T-helper 1 cell treated with Interleukin-12 subunit alpha and Interleukin-12 subunit beta and Interleukin-4 antibody, amounts not matched to agents 30 ng/mL and 1 ng/mL, for 36 hours (primary cell): ENCODE data around the gene RASL10B. TPM values are rescaled to one million over a fixed set of nuclear protein-coding genes. Genes with fewer than 3 reads are reported as not detected.
"Not testable (repeated sequence)": the region's sequence is repeated elsewhere in the genome, so short reads cannot be mapped to it uniquely, and the experiment has no call there.

ENCODE experiments used
- intact Hi-C: fragments of 100-400 bp; cut with micrococcal nuclease; formaldehyde crosslinking; loops from one replicate; pipeline ENCODE4 v1.15.1; 2024
- total RNA-seq: library from RNA; stranded (reverse); gene quantifications from 2 replicates; pipeline ENCODE4 v1.2.3, GENCODE V29; 2022

RASL10B gene
- total RNA-seq, 1 donor from 2014 or later: 0.29 TPM

DNA sequence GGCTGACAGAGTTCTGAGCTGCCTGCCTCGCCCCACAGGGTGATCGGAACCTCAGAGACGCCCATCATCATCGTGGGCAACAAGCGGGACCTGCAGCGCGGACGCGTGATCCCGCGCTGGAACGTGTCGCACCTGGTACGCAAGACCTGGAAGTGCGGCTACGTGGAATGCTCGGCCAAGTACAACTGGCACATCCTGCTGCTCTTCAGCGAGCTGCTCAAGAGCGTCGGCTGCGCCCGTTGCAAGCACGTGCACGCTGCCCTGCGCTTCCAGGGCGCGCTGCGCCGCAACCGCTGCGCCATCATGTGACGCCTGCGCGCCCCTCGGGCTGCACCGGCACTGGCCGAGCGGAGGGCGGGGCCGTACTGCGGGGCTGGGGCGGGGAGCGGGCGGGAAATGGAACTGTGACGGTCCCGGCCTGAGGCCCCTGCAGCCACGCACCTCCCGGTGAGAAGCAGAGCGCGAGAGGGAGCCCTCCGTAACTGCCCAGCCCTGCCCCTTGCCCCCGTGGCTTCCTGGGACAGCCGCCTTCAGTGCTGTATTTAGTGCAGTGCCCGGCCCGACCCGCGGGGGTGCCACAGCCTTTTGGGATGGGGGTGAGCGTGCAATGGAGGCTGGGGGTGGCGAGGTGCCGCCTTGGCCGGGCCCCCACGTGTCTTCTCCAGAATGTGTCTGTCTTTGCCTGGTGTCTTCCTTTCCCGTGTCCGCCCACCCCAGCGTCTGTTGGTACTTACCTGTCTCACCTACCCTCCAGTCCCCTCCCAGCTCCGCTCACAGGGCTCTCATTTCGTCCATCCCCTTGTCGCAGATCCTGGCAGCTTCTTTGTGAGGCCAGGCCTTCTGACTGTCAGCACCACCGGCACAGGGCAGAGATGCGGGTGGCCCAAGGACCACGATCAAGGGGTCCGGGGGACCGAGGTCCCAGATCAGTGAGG is 9.8 kb downstream of the RASL10B start:
- intact Hi-C loops: no loop called here

DNA sequence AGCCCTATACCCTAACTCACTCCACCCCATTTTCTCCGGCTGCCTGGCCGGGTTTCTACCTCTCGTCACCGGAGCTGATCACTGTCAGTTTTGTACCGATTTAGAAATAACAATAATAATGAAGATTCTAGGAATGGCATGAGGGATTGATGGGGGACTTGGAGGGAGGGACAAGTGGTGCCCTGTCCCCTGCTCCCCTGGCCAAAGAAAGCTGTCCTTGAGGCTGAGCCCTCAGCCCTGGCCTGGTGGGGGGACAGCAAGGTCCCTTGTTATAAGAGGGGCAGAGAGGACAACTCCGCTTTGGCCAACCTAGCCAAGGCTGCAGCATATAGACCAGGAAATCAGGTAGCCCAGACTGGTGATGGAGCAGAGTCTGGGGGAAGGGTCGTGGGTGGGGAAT is 11.1 kb downstream of the RASL10B start:
- intact Hi-C loops: no loop called here

GRCh38 chr17:35742896-35743477 is 11.5 kb downstream of the RASL10B start:
- intact Hi-C loops: no loop called here

DNA sequence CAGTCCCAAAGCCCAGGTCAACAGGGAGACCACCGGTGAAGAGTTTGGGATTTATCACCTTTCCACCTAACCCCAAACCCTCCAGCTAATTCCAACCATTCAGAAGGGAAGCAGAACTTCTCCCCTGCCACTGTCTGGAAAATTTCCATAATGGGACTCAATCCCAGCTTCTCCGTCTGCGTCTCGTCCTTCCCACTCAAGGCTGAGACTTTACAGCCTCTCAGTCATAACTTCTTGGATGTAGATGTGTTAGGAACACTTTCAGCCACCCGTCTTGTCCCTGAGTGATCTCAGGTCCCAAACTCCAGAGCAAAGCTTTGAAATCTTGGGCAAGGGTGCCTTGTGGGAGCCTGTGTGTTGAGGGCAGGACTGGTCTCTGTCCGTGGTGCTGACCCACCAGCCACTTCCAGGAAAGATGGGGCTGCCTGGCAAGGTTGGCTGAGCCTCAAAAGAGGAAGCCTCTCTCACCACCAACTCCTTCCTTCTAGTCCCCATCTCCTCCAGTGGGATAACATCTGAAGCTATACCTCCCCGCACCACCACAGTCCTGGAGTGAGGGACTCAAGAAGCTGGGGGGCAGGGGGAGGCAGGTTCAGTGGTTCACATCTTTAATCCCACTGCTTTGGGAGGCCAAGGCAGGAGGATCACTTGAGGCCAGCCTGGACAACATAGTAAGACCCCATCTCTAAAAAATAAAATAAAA is 12.3 kb downstream of the RASL10B start:
- intact Hi-C loops: no loop called here

DNA sequence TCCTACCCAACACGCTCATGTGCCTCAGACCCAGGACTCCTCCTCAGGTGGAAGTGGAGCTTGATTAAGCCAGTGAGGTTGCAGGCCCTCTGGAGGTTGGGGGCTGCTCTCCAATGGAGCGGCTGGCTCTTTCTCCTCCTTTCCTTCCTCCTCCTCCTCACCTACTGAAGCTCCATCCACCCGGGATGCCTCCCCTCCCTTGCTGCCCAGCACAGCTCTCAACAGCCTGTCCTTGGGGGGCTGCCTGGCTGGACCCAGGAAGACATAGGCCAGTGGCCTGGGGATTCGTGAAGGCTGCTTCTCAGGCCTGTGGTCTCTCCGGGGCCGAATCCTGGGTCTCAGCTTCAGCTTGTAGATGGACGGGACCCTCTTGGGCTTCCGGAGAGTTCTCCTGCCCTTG is 13.4 kb downstream of the RASL10B start:
- intact Hi-C loops: loop anchor here (5.0 kb wide), 1 partner anchor 433 kb away; no protein-coding TSS in a partner anchor

GRCh38 chr17:35745246-35745645 is 13.8 kb downstream of the RASL10B start:
- intact Hi-C loops: loop anchor here (5.0 kb wide), 1 partner anchor 433 kb away; no protein-coding TSS in a partner anchor

DNA sequence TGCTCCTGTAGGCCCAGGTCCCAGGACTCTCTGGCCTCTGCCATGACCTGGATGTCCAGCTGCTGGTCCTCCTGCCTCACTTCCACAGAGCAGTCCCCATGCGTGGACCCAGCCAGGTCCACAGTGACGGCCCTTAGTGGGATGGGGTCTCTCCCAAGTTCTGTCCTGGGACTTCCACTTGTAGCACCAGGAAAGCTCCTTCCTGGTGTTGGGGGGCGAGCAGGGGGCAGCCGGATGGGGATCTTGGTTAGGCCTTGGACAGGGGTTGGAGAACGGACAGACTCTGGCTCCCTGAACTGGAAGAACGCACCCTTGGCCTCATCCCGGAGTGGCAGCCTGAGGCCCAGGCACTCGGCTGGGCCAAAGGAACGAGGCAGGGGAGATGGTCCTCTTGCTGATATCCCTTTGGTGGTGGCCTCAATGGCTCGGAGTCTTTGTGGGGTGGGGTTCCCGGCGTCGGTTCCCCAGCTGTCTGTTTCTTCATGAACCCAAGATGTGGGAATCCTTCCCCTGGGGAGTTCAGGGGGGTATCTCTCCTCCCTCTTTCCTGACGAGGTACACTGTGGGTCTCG is 14.4 kb downstream of the RASL10B start:
- intact Hi-C loops: loop anchor here (2.0 to 5.0 kb wide), 2 partner anchors 434 to 503 kb away; partner anchors contain the start of gene SLFN5

DNA sequence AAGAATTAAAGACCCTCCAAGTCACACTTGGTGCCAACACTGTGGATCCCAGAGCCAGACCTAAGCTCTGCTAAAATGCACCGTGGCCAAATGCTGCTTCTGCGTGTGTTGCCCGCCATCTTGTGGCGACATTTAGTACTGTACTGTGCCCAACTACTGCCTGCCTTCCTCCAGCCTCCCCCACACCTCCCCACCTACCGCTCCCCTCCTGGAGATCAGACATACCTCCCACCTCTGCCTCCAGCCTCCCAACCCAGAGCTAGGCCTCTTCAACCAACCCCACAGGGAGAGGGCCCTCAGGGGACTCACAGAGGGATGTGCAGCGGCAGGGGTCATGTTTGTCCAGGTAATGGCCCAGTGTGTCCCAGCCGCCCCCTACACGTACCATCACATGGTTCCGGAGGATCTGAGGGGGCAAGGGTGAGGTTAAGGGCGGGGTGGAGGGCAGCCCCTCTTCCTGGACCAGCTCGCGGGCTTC is 16.1 kb downstream of the RASL10B start:
- intact Hi-C loops: loop anchor here (1.0 to 5.0 kb wide), 6 partner anchors 134 to 605 kb away; partner anchors contain the start of genes NLE1, SLFN12L and SLFN5

GRCh38 chr17:35748341-35748841 is 17.0 kb downstream of the RASL10B start:
- intact Hi-C loops: loop anchor here (5.0 kb wide), 1 partner anchor 436 kb away; no protein-coding TSS in a partner anchor

- intact Hi-C loops: loop anchor here (5.0 kb wide), 1 partner anchor 437 kb away; no protein-coding TSS in a partner anchor
Observed at GRCh38 chr17:35748979-35749378, 17.5 kb downstream of the RASL10B start.

- intact Hi-C loops: loop anchor here (5.0 kb wide), 1 partner anchor 437 kb away; no protein-coding TSS in a partner anchor
Observed at GRCh38 chr17:35749560-35750412, 18.3 kb downstream of the RASL10B start.

GRCh38 chr17:35750526-35751395 is 19.3 kb downstream of the RASL10B start:
- intact Hi-C loops: no loop called here

DNA sequence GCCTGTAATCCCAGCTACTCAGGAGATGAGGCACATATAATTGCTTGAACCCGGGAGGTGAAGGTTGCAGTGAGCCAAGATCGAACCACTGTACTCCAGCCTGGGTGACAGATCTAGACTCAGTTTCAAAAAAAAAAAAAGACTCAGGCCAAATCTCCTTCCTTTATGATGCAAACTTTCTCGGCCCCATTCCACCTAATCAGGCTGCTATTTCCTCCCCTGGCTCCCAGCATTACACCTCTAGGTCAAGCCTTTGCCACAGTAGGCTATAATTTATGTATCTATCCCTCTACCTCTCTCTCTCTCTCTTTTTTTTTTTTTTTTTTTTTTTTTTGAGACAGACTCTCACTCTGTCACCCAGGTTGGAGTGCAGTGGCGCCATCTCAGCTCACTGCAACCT is 20.1 kb downstream of the RASL10B start:
- intact Hi-C loops: not testable (repeated sequence)

GRCh38 chr17:35752471-35752870 is 21.0 kb downstream of the RASL10B start:
- intact Hi-C loops: no loop called here

DNA sequence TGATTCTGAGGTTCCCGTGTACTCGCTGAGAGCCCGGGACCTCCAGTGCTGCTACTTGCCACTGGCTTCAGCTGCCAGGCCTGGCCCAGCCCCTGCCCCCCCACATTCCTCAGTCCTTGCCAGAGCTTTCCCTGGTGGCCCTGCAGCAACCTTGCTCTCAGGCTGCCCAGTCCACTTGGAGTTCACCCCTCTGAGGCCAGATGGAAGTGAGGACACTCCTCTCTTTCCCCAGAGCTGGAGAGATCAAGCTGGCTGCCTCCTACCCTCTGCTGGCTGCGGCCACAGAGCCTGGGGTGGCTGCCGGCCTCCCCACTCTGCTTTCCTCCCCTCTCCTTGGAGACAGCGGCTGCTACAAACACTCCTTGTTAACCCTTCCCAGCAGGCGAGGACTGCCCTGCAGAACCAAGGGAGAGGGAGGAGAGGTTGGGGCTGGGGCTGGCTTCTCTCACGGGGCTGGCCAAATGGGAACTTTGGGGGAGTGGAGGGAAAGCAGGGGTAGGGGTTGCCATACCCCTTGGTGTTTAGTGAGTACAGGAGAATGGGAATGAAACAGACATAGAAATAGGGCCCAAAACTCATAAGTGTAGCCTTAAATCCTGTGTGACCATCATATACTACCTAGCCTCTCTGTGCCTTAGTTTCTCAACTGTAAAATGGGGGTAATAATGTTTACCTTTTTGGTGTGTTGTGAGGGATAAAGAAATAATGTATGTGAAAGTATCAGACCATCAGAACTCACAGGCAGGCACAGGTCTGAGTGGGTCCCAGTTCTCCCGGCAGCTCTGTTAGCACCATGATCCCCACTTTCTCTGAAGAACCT is 21.7 kb downstream of the RASL10B start, which contains the start of gene GAS2L2:
TSS of gene GAS2L2 (minus strand) at position 295 of the 820 bp plus-strand sequence. CDS start 389 bp downstream, outside the sequence.
- intact Hi-C loops: no loop called here

DNA sequence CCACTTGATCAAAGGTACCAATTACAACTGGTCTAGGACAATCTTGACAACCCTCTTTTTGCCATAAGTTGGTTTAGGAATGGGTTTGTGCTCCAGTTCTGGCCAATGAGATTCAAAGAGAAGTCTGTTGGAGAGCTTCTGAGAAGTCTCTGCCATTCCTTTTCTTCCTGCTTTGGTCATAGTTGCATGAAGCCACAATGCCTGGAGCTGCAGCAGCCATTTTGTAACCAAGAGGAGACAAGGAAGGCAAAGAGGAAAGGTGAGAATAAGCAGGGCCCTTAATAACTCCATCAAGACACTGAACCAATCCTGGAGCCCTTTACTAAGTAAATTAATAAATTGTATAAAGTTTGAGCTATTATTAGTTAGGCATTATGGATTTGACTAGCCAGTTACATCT is 25.8 kb downstream of the RASL10B start:
- intact Hi-C loops: no loop called here

GRCh38 chr17:35760587-35760986 is 29.1 kb downstream of the RASL10B start, which contains the start of gene C17orf50:
Gene C17orf50 (plus strand): TSS chr17:35760887. CDS start chr17:35760942, 55 bp downstream.
- intact Hi-C loops: loop anchor here (5.0 kb wide), 1 partner anchor 312 kb away; no protein-coding TSS in a partner anchor
